Inferior parietal cortex (tissue), 1 donor: ENCODE measurements around the gene SNX19.
"Not testable (repeated sequence)": the region's sequence is repeated elsewhere in the genome, so short reads cannot be mapped to it uniquely, and the experiment has no call there.

Source experiments
- DNase-seq: peaks from one replicate; pipeline ENCODE4 v3.0.0-alpha.2; 2016; ENCODE audit errors: extremely low spot score

Gene SNX19, protein sequence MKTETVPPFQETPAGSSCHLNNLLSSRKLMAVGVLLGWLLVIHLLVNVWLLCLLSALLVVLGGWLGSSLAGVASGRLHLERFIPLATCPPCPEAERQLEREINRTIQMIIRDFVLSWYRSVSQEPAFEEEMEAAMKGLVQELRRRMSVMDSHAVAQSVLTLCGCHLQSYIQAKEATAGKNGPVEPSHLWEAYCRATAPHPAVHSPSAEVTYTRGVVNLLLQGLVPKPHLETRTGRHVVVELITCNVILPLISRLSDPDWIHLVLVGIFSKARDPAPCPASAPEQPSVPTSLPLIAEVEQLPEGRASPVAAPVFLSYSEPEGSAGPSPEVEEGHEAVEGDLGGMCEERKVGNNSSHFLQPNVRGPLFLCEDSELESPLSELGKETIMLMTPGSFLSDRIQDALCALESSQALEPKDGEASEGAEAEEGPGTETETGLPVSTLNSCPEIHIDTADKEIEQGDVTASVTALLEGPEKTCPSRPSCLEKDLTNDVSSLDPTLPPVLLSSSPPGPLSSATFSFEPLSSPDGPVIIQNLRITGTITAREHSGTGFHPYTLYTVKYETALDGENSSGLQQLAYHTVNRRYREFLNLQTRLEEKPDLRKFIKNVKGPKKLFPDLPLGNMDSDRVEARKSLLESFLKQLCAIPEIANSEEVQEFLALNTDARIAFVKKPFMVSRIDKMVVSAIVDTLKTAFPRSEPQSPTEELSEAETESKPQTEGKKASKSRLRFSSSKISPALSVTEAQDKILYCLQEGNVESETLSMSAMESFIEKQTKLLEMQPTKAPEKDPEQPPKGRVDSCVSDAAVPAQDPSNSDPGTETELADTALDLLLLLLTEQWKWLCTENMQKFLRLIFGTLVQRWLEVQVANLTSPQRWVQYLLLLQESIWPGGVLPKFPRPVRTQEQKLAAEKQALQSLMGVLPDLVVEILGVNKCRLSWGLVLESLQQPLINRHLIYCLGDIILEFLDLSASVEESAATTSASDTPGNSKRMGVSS

DNA sequence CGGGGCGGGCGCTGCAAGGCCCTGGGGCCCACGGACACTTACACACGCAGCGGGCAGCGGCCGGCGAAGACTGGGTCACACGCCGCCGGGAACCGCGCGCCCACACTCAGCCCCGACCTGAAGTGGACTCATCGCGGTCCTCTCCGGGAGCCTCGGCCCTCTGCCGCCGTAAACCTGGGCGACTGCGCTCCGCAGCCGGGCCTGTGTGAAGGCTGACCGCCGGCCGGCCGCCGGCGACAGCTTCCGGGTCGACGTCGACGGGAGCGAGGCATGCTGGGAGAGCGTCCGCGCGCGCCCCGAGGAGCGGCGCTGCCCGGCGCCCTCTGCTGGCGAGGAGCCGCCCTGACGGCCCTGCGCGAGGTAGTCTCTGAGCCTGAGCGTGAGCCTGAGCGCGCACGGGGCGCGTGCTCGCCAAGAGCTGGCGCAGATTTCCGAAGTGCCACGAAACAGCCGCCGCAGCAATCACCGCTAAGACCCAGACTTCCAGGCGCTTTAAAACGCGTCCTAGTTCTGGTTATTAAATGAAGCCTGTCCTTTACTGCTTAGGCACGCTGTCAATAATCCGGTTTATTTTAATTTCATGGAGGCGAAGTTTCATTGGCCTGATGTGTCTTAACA lies at the start of gene SNX19:
Gene SNX19, minus strand, starts transcription at position 242 of the 618 bp plus-strand sequence. CDS start 540 bp downstream, outside the sequence.
- peak; percentile 91 for DNase-seq

DNA sequence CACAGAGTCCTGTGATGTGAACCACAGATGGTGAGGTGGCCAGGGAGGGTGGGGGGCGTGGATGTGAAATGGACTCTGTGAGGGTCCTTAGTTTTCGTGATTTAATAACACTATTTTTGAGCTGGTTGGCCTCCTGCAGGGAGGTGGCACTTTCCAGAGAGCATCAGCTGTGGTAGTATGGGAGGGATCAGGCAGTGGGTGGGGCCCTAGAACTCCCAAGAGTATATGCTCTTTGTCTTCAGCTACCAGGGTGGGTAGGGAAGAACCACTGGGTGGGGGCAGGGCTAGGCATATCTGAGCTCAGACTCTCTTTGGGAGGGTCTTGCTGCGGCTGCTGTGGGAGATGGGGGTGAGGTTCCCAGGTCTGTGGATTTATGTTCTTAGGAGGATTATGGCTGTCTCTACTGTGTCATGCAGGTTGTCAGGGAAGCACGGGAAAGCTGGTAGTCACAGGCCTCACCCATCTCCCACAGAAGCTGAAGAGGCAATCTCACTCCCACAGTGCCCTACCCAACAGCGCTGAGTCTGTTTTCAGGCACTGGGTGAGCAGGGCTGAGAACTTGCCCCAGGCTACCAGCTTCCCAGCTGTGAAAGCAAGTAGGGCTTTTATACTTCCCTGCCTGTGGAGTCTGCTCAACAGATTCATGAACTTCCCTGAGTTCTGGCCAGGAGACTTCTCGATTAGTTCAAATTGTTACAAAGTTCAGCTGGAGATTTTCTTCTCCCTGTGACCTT lies 47.9 kb upstream of the SNX19 start:
- DNase-seq = no peak

DNA sequence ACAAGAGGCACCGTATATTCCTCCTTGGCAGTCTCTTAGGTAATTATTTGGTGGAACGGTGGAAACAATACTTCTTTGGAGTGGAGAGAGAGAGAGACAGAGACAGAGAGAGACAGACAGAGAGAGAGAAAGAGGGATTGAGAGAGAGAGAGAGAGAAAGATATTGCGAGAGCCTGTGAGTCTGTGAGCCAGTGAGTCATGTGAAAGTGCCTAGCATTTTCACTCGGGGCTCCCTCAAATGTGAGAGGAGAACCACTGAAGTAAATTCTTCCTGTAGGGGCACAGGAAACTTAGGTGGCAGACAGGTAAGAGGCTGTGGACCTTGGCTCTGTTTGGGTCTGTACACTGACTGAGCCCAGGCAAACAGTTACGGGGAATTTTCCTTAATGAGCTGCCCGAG lies 31.6 kb upstream of the SNX19 start:
- no peak for DNase-seq

DNA sequence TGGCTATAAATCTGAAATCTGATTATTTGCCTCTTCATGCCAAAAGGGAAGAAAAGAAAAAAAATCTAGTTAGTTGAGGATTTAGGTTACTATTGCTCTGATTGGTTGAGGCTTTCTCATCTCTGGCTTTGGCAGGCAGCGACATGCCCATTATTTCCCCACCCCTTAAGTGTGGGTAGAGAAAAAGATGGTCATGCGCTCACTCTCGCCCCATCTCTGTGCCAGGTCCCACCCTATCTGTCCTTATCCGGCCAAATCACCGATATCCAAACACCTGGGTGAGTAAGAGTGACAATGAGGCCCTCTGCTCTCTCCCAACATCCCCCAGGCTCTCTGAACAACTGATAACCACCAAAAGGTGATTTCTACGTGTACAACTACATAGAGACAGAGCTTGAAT lies 31.2 kb upstream of the SNX19 start:
- DNase-seq = no peak

DNA sequence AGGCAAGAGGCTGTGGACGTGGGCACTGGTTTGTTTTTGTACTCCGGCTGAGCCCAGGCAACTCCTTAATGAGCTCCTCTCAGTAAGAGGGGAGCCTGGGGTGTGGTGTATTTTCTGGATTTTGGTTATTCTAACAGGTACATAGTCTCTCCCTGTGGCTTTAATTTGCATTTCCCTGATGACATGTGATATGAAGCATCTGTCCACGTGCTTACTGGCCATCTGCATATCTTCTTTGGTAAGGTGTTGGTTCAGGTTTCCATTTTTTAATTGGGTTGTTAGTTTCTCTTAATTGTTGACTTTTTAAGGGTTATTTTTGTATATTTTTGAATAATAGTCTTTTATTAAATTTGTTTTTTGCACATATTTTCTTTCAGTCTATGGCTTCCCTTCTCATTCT lies 30.8 kb upstream of the SNX19 start:
- DNase-seq = no peak

DNA sequence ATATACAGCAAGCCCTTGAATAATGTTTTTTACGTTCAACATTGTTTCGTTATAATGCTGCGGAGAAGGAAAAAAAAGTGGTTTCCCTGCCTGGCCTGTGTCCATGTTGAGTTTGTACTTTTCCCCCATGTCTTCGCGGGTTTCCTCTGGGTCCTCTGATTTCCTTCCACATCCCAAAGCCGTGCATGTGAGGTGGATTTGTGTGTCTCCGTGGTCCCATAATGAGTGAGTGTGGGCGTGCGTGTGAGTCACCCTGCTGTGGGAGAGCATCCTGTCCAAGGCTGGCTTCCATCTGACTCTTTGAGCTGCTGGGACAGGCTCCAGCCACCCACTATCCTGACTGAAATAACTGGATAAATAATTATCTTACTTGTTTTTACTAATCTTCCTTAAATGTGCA lies 29.6 kb upstream of the SNX19 start:
- peak; percentile 20 for DNase-seq

DNA sequence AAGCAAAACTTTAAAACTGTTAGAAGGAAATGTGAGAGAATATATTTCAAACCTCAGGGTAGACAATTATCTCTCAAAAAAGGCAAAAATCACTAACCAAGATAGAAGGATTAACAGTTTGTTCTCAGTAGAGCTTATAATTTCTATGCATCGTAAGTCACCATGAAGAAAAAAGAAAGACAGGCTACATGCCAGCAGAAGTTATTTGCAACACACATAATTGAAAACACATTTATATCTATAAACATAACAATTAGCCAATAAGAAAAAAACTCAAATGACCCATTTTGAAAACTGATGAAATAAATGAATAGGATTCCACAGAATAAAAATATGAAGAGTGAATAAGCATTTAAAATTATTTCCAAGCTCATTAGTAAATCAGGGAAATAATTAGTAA lies 24.4 kb upstream of the SNX19 start:
- no peak for DNase-seq

DNA sequence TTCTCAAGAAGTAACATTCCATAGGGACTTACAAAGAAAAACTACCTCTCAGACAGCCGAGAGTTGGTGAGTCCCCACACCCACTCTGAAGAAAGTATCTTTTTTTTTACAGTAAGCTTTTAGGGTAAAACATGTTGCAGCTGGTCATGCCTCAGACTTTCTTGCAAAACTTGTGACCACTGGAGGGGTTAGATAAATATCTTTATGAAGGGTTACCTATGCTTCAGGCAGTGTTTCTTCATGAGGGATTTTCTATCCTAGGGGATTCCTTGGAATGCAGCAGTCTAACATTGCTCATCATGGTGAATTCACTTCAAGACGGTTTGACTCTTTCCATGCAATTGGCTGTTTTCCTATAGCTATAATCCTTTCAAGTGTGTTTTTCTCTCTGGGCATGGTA lies 20.8 kb upstream of the SNX19 start:
- no peak for DNase-seq

DNA sequence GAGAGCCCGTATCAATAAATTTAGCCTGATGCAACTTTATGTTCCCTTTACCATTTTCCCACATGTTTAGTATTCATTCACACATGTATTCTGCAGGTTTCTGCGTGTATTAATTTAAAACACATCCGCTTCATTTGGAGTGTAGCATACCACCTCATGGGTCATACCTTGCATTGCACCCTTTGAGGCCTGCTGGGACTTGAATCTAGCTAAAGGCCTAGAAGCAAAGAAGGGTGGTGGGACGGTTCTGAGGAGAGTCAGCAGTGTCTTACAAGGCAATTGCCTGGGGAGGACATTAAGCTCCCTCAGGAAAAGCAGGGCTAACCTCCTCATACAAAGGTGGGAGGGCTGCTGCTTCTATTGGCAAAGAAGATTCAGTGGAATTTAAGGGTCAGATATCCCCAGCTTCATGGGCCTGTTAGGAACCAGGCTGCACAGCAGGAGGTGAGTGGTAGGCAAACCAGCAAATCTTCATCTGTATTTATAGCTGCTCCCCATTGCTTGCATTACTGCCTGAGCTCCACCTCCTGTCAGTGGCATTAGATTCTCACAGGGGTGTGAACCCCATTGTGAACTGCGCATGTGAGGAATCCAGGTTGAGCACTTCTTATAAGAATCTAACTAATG lies 15.9 kb upstream of the SNX19 start:
- no peak for DNase-seq

DNA sequence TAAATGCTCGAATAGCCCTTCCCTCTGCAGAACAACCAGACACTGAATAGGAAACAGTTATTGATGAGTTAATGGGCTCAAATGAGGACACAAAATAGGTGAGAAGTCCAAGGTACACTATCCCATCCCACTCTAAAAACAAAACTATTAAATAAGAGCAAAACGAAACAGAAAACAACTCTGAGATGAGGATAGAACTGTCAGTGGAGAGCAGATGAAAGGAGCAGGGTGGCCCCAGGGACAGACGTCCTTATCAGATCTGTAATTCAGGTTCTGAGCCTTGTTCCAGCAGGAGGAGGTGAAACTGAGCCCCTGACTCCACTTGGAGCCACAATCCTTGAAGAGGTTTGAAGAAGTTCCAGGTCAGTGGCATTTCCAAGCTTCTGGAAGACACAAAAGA lies 8.5 kb upstream of the SNX19 start:
- no peak for DNase-seq

DNA sequence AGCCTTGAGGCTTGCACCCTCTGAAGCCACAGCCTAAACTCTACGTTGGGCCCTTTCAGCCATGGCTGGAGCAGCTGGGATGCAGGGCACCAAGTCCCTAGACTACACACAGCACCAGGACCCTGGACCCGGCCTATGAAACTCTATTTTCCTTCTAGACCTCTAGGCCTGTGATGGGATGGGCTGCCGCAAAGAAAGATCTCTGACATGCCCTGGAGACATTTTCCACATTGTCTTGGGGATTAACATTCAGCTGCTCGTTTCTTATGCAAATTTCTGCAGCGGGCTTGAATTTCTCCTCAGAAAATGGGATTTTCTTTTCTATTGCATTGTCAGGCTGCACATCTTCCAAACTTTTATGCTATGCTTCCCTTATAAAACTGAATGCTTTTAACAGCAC lies 4.3 kb upstream of the SNX19 start:
- not testable (repeated sequence) for DNase-seq

DNA sequence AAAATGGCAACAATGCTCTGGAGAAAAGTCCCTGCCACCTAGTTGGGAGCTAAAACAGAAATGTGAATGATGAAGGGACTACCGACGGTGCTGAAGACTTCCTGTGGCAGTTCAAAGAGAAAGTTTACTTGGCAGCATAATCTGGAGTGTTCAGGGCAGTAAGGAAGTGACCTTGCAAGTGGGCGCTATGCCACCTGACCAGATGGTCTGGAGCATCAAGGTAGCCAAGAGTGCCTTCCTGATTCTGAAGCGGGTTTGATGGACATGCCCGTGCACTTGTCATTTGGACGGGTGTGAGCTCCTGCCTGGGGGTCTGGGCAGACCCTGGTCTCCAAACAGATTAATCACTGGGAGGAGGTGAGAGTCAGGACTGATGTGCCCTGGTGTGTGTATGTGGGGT lies 1.8 kb upstream of the SNX19 start:
- no peak for DNase-seq

DNA sequence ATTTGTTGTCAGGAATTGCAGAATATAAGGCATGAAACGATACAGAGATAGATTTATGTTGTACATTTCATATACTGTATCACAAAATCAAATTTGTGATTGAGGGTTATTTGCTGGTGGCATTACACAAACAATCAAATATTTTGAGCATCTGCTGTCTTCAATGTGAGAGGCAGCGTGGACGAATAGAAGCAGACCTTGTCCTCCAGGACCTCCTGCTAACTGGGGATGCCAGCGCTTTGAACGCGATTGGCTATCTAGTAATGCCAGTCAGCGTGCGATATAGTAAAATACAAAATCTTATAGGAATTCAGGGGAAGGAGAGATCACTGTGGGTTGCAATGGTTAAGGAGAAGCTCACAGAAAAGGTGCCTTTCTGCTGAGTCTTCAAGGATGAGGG lies 631 bp upstream of the SNX19 start:
- DNase-seq = peak; percentile 36

DNA sequence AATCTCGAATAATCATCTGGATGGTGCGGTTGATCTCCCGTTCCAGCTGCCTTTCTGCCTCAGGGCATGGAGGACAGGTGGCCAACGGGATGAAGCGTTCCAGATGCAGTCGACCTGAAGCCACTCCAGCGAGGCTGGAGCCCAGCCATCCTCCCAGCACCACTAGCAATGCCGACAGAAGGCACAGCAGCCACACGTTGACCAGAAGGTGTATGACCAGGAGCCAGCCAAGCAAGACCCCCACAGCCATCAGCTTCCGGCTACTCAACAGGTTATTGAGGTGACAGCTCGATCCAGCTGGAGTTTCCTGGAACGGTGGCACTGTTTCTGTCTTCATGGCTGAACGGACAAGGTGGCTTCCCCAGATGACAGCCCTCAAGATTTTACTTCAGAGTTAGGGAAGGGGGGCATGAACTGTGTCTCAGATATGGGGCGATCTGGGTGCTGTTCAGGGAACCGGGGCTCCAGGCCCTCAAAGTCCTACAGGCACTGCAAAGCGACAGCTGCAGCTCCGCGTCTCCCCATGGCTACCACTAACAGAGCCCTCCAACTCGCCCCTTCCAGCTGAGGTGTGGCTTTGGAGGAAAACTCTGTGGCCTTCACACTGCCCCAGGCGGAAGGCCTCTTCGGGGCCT lies 559 bp downstream of the SNX19 start:
- no peak for DNase-seq

DNA sequence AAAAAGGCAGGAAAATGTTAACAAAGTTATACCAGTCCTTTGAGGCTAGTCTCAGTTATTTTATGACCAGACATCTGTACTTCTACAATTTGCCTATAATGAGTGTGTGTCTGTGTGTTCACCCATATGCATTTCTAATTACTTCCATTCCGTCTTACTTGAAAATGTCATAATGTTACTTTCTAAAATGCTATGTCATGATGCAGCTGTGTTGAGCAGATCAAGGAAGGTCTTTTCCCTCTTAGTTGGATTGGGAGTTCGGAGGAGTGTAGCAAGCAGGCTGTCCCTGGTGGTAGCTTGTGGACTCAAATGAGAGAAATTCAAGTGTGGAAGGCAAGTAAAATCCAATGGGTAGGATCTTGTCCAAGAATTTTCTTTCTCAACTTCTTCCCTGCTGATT lies 3.0 kb downstream of the SNX19 start:
- no peak for DNase-seq

DNA sequence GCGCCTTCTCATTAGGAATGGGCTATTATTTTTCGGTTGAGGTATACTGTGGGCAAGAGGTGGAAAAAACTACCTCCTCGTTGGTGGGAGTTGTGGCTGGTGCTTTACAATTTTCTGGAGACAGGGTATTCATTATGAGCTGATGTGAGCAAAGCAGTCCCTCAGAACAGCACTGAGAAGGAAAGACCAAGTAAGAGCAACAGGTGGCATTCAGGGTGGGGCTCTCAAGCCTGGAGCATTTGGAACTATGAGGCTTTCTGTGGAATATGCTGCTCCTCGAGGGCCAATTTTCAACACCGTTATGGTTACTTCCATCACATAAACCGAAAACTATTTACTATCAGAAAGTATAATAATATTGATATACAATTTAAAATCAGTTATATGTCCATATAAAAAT lies 3.7 kb downstream of the SNX19 start:
- no peak for DNase-seq

DNA sequence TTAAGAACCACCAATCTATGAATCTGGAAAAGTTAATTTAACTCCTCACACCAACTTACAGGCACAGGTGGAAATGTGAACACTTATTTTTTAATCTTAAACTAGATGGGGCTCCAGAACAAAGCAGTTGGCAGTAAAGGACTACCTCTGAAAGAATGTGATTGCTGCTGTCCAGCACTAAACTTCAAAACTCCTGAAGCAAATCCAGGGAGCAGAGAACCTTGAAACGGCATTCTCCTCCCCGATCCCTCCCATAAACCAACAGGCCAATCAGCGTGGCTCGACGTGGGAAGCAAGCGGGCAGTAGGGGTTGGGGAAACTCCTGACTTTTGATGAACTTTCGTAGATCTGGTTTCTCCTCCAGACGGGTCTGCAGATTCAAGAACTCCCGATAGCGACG lies 5.0 kb downstream of the SNX19 start:
- DNase-seq = no peak

DNA sequence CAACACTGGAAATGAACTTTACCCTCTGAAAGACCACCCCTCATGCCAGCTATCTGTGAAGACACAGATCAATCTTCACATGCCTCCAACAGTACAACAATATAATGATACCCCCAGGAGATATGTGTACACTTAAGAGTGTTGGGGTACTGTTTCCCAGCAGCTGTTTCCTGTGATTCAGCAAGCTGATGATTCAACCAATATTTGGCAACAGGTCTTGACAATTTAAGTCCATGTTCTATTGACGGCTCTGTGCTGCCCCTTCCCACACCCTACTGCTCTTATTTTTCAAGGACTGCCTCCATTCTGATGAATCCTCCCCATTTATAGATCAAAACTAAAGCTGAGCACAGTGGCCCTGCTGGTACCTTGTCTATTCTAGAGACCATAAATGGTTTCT lies 6.6 kb downstream of the SNX19 start:
- DNase-seq = no peak

DNA sequence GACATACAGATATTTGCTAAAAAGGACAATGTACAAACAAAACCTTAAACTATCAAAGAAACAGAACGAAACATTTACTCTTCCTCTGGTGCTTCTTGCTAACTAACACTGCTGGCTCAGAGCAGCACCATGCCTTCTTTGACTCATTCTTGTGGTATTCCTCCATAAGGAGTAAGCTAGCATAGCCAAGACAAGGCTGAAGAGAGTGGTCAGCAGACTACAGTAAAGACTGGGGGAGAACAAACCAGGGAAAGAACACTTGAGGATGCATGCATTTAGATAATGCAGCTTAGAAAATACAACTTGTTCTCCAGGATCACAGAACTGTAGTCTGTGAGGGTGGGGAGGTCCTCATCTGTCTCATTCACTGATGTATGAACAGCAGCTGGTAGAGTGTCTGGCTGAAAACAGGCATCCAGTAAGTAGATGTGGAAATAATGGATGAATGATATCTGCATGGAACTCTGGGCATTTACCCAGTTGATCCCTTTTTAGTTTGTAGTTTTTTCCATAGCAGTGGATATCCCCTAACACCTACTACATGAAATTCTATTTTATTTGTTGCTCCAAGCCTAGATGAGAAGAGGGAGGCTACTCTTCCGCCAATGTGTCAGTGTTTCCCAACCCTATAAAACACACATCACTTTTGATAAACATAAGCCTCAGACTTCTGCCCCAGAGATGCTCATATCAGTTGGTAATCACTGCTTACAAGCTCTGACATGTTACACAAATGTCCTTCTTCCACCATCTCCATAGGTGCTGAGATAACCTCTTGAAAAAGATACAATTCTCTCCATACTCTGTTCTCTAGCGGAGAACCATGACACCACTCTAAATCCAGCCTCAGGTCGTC lies 7.3 kb downstream of the SNX19 start:
- no peak for DNase-seq

DNA sequence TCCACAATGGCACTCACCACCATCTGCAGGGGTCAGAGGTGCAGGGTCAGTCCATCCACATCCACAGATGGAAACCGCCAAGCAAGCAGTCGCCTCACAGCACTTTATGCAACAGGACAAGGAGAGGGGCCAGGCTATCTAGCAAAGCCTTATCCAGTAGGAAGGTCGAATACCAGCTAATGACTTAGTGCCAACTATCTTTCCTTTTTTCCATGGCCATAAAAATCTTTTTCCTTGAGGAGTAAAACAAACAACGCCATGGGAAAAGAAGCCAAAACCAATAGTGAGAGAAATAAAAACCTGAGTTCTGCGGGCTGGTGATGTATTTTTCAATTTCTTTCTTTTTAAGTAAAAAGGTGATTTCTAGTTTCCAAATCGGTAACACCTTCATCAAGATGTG lies 8.2 kb downstream of the SNX19 start:
- DNase-seq = no peak
